Epidermal melanocyte (primary cell): ENCODE measurements around the gene ST8SIA6.

Source experiments
- DNase-seq: peaks from one replicate; pipeline ENCODE4 v3.0.0; 2011; ENCODE audit warnings: low spot score; ENCODE audit not compliant: insufficient read length

ST8SIA6 gene

DNA sequence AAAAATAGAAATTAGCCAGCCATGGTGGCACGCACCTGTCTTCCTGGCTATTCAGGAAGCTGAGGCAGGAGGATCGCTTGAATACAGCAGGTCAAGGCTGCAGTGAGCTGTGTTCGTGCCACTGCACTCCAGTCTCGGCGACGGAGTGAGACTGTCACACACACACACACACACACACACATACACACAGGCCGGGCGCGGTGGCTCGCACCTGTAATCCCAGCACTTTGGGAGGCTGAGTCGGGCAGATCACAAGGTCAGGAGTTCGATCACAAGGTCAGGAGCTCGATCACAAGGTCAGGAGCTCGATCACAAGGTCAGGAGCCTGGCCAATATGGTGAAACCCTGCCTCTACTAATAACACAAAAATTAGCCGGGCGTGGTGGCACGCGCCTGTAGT lies 68.4 kb downstream of the ST8SIA6 start:
- no peak for DNase-seq

DNA sequence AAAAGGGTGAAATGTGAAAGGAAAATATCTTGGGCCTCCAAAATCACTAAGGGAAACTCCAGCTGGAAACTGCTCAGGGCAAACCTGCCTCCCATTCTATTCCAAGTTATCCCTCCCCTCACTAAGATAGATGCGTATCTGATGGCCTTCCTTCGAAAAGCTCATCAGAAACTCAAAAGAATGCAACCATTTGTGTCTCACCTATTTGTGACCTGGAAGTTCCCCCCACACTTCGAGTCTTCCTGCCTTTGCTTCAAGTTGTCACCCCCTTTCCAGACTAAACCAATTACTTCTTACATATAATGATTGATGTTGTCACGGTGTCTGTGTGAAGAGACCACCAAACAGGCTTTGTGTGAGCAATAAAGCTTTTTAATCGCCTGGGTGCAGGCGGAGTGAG lies 69.3 kb downstream of the ST8SIA6 start:
- no peak for DNase-seq

DNA sequence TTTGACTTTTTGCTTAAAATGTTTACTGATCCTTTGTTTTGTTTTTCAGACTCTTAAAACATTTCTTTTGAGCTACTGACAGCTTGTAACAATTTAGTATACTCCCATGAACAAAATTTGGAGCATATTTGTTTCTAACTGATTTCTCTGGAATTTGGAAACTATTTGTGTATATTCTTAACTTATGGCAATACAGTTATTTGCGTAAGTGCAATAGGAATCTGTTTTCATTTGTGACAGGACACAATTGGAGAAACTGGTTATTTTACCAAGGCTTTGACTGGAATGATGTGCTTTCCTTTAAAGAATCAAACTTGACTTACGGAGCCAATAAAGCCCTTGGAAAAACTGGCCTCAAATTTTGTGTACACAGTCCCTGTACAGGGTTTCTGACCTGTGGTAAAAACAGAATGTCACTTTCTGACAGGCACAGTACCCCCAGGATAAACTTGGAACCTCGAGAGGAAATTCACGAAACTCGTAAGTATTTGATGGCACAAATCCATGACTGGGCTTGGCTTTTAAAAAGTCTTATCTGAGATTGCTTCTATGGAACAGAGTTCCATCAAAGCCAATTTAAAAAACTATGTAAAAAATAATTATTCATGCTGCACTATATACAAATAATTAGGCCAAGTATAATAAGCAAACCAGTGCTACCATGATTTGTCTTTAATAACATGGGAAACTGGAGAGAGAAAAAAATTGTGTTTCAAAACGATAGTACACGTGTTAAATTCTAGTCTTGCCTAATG lies 70.4 kb downstream of the ST8SIA6 start:
- no peak for DNase-seq

DNA sequence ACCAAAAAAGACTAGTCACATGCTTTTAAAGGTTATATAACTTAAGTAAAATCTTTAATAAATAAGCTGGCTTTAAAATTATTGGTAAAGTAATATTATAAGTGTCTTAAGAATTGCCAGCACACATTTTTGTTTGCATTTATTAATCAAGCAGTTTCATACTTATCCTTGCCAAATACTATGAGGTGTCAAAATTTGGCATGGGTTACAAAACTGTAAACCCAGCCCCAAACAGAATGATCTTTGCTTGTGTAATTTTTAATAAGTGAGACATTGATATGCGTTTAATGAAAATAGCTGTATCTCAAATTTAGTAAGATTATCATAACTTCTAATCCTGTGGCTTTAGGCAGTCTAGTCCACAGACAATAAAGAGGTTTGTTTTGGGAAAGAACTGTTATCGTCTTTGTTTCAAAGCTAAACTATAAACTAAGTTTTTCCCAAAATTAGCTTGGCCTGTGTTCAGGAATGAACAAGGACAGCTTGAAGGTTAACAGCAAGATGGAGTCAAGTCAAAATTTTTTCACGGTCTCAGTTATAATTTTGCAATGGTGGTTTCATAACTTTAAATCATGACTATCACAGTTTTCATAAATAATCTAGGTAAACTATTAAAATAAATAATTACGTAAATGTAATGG lies 72.8 kb downstream of the ST8SIA6 start:
- DNase-seq, result no peak

DNA sequence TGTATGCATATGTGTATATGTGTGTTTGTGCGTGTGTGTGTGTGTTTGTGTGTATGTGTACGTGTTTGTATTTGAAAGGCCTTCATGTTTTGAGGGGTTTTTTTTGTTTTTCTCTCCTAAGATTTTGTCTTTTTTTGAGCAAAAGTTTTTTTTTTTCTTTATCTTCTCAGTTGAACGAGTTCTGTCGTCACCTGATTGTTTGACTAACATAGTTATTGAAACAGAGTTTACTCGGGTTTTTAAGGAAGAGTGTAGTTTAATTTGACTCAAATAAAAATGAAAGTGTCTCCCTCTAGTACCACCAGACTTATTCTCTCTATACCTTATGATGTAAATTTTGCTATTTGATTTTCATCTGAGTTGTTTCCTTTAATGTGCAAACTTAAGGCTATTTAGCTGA lies 73.5 kb downstream of the ST8SIA6 start:
- no peak for DNase-seq

DNA sequence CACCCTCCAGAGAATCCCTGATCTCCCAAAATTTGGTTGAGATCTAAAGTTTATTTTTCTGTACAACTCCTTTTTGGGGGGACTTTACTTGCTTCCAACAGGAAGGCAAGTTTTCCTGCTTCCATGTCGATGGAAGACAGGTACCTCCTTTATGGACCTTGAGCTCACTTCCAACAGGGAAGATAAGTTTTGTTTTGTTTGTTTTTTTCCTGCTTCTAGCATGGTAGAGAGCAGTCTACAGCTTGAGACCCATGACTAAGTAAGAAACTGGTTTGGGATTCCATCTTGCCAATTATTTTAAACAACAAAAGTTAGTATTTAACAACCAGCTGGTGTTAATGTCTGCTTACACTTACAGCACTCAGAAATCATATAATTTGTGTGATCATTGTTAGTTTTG lies 74.4 kb downstream of the ST8SIA6 start:
- no peak for DNase-seq

DNA sequence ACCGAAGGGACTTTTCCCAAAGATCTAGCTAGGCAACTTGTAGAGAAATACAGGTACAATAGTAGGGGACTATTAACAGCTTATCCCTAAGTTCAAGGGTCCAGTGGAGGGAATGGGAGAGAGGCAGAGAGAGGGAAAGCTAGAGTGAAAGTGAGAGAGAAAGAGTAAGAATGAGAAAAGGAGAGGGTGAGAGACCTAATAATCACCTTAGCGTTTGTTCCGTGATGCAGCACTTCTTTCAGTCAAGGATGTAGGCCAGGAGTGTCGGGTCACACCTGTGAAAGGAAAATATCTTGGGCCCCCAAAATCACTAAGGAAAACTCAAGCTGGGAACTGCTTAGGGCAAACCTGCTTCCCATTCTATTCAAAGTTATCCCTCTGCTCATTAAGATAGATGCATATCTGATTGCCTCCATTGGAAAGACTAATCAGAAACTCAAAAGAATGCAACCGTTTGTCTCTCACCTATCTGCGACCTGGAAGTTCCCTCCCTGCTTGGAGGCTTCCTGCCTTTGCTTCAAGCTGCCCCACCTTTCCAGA lies 75.2 kb downstream of the ST8SIA6 start:
- no peak for DNase-seq

DNA sequence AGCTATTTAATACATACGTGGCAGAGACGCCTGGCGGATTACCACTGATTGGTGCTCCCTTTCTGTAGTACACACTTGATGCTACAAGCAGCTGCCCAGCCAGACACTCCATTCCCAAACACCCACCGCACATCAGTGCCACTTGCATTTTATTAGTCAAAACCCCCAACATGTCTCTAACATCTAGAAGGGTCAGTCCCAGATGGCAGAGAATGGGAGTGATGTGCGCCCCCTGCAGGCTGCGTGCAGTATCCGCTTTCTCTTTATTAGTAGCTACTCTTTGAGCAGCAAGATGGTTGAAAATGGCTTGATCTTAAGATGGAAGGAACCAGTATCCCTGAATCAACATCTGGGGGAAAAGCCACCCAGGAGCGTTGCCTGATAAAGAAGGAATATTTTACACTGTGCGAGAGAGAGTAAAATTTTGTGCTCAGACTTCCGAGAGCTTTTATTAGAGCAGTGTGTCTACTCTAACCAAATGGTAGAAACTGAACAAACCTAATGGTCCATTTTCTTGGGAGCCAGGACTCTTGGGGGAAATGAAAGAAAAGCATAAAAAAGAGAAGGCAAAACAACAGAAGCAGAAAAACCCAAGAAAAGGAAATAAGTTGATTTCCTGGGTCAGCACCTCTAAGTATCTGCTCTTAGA lies 78.3 kb downstream of the ST8SIA6 start:
- no peak for DNase-seq

DNA sequence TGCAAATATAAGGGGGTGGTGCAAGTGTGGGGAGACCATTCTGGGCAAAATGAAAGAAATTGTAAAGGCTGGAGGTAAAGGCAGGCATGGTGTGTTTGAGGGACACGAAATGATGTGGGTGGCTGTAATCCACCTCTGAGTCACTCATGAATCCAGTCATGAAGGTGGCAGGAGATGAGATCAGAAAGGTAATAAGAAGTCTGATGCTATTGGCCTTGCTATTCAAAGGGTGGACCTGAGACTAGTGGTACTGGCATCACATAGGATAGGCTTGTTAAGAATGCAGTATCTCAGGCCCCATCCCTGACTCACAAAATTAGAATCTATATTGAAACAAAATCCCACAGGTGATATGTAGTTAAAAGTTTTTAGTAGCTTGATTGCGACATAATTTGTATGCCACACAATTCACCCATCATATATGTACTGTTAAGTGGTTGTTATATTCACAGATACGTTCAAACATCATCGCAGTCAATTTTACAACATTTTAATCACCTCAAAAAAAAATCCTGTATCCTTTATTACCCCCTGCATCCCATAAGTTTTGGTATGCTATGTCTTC lies 85.6 kb downstream of the ST8SIA6 start:
- DNase-seq, result no peak

DNA sequence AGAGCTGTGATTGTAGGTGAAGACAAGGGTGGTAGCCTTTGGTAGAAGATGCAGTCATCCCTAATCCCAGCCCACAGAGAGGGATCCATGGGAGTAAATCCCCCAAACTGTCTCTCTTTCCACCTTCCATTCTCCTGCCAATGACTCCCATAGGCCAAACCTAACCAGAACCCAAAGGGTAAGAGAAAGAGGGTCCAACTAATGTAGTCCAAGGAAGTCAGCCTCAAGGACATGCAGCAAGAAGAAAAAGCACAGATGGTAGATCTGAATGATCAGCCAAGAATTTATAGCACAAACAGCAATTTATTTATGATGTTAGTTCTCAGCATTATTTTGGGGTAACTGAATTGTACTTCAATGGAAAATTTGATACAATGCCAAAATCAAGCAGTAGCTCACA lies 87.7 kb downstream of the ST8SIA6 start:
- no peak for DNase-seq

DNA sequence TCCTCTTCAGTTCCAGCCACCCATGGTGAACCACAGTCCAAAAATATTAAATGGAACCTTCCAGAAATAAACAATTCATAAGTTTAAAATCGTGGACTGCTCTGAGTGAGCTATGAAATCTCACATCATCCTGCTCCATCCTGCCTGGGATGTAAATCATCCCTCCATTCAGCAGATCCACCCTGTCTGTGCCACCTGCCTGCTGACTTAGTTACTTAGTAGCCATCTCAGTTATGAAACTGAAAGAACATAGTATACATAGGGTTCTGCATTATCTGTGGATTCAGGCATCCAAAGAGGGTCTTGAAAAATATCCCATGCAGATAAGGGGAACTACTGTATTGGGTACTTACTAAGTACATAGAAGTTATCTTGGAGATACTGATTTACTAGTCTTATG lies 89.0 kb downstream of the ST8SIA6 start:
- DNase-seq, result no peak

DNA sequence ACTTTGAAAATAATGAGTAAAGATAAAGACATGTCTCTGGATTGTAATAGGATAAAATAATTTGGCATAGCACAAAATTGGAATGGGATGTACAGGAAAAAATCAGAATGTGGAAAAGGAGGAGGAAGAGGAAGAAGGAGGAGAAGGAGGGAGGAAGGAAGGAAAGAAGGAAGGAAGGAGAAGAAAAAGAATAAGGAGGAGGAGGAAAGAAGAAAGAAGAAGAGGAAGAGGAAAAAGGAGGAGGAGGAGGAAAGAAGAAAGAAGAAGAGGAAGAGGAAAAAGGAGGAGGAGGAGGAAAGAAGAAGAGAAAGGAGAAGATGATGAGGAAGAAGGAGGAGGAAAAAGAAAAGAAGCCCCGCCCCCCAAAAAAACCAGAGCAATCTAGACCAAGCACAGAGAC lies 95.9 kb downstream of the ST8SIA6 start:
- no peak for DNase-seq

DNA sequence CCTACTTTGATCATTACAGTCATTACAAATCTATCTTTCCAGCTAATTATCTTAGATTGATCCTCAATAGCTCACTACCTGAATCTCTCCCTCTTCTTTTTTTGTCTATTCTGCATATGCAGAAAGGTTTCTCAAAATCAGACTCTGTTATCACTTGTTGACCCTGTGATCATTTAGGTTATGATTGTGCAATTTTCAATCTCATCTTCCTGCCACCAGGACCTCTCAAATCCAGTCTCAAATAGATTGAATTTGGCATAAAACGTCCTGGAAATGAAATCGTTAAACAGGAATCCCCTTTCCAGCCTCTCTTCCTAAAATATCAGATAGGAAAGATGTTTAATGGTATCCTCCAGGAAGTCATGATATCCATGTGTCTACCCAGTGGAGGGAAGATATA lies 96.6 kb downstream of the ST8SIA6 start:
- no peak for DNase-seq

DNA sequence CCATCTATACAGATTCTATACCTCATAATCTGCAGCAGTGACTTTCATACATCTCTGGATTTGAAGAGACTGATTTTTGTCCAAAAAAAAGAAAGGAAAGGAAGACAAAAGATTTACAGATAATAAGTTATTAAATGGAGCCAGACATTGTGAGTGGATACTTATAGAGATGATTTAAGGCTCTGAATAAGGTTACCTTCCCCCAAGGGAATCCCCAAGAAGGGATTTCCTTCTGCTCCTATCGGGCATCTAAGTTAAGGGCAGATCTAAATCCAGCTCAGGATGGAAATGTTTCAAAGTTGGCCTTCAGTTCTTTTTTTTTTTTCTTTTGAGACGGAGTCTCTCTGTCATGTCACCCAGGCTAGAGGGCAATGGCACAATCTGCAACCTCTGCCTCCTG lies 97.6 kb downstream of the ST8SIA6 start:
- no peak for DNase-seq

DNA sequence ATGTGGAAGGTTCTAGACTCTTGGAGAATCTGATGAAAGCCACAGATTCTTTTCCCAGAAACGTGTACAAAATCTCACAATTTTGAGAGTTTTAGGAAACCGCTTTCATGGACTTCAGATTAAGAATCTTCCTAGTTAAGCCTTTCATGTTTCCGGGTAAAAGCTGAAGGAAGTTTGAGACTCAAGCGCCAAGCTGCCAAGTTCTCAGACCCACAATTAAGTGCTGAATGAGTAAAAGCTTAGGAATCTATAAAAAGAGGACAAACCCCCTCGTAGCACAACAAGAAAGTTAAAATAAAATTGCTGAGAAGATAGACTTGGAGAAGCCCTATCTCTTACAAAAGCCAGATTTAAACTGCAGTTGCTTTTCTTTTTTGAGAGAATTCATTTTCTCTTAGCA lies 99.6 kb downstream of the ST8SIA6 start:
- no peak for DNase-seq

DNA sequence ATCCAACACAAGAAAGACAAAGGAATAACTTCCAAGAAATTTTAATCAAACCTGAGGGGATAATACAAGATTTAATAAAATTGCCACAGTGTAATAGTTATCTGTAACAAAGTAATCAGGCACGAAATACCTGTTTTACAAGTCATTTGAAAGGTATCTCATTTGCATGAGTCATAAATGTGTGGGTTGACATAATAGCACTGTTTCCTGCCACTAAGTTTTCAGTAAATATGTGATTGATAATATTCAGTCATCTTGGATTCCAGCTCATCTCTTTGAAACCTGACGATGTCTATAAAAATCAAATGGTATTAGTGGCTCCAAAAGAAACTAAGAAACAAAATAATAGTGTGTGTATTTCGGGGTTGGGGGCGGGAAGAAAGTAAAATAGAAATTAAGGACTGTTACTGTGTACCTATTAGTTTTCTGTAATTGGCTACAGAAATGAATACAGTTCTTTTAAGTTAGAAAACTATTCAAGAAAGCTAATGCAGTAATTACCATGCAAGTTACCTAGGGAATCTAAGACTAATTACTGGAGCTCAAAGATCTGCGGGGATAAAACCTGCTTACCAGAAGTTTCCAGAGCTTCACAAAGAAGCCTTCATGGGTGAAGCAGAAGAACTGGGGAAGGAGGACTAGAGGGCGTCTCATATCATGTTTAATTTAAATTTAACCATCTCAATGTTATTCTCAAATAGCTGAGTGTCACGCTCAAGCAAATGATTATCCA lies 100.7 kb downstream of the ST8SIA6 start:
- no peak for DNase-seq

DNA sequence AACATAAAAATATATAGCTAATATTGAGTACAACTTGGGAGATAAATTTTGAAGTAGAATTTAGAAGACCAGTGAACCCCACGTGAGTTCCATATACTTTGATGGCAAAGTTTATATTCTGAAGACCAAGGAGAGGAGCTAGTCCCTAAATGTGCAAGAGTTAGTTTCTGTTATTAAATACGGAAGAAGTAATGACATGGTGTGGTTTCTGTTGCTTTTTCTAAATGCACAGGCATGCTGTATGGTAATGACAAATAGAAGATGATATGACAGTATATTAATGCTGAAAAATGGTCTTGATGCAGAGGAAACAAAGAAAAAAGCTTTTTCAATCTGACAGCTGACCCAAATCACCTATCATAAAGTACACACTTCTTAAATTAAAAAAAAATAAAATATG lies 101.8 kb downstream of the ST8SIA6 start:
- DNase-seq, result no peak

DNA sequence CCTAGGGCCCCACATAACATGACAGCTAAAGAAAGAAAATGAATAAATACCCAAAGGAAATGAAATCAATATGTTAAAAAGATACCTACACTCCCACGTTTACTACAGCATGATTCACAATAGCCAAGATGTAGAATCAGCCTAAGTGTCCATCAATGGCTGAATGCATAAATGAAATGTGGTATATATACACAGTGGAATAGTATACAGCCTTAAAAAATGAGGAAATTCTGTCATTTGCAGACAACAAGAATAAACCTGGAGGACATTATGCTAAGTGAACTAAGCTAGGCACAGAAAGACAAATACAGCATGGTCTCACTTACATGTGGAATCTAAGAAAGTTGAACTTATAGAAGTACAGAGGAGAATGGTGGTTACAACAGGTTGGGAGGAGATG lies 102.9 kb downstream of the ST8SIA6 start:
- no peak for DNase-seq

DNA sequence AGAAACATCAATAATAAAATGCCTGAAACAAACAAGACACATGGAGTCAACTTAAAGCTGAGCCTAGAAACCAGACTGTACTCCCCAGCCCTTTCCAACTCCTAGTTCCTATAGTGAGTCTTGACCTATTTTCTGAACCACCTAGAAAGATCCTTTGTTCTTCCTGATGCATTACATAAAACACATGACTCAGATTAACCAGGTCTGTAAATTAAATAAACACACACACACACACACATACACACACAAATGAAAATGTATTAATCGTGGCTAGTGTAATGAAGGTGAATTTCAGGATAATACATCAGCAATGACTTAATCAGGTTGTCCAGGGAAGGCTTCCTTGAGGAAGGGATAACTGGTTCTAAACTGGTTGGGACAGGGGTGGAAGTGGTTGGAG lies 104.7 kb downstream of the ST8SIA6 start:
- DNase-seq, result no peak

DNA sequence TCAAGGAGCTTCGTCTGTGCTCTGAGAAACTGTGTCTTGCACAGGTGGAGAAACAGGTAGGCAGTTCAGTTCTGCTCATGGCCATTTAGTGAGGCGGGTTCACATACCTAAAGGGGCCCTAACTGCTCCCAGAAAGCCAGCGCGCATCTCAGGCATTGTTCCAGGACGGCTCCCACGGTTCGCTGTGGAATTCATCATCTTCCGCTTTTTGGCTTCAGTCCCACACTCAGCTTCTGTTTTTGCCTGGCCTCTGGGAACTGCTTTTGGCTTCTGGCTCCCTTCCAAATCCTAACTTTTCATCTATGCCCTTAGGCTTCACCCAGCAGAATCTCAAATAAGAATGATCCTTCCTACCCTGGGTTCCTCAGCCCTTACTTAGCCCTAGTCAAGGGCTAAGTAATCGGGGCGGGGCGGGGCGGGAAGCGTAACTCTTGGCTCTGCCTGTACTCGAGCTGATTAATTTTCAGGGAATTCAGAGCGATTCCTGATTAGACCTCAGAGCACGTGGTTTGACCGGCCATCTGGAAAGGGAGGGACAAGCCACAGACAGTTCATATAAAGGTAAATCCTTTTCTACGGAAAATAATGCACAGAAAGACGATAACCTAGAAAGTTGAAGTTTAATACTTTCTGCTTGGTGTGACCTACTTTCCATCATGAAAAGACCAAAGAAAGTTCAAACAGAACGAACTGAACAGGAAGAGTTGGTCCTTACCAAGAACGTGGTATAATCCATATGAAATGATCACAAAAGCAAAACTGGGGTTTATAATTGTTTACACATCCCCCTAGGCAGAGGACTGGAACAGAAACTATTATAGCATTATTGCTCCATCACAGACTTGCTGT lies 105.7 kb downstream of the ST8SIA6 start:
- peak; percentile 72 for DNase-seq
